H9 (cell line): ENCODE results near the gene MAPK12. TPM values are rescaled to one million over a fixed set of nuclear protein-coding genes. Genes with fewer than 3 reads are reported as not detected.

Source experiments
- DNase-seq: peaks from one replicate; pipeline ENCODE4 v3.0.0-alpha.2; 2017
- H2AFZ ChIP-seq: one replicate; pipeline ENCODE4 v1.6.1; 2013; ENCODE audit warnings: mild to moderate bottlenecking, low read length, control low read depth, moderate library complexity
- H2AK5ac ChIP-seq: 2 replicates; pipeline ENCODE4 v1.6.1; 2013; ENCODE audit warnings: low read length, control low read depth, mixed read lengths; ENCODE audit not compliant: insufficient read length
- H2BK120ac ChIP-seq: one replicate; pipeline ENCODE4 v1.6.1; 2013; ENCODE audit warnings: low read depth, mild to moderate bottlenecking, low read length, control low read depth, inconsistent platforms; ENCODE audit not compliant: poor library complexity, severe bottlenecking
- H2BK12ac ChIP-seq: 2 replicates; pipeline ENCODE4 v1.6.1; 2013; ENCODE audit warnings: low read length, control low read depth, mixed read lengths, low read depth; ENCODE audit not compliant: insufficient read length
- H2BK15ac ChIP-seq: 2 replicates; pipeline ENCODE4 v1.6.1; 2013; ENCODE audit warnings: low read depth, low read length, control low read depth
- H2BK20ac ChIP-seq: one replicate; pipeline ENCODE4 v1.6.1; 2013; ENCODE audit warnings: low read depth, mild to moderate bottlenecking, low read length, control low read depth, inconsistent platforms; ENCODE audit not compliant: poor library complexity, severe bottlenecking
- H2BK5ac ChIP-seq: 2 replicates; pipeline ENCODE4 v1.6.1; 2013; ENCODE audit warnings: low read length, control low read depth, mixed read lengths; ENCODE audit not compliant: insufficient read length
- H3K14ac ChIP-seq: 2 replicates; pipeline ENCODE4 v1.6.1; 2013; ENCODE audit warnings: low read length, control low read depth; ENCODE audit not compliant: insufficient read depth
- H3K18ac ChIP-seq: 2 replicates; pipeline ENCODE4 v1.6.1; 2013; ENCODE audit warnings: low read depth, mild to moderate bottlenecking, mixed read lengths, low read length, control low read depth; ENCODE audit not compliant: insufficient read length
- H3K23ac ChIP-seq: 2 replicates; pipeline ENCODE4 v1.6.1; 2013; ENCODE audit warnings: low read length, control low read depth, mixed read lengths, low read depth; ENCODE audit not compliant: insufficient read length
- H3K23me2 ChIP-seq: 2 replicates; pipeline ENCODE4 v1.6.1; 2013; ENCODE audit warnings: low read depth, mild to moderate bottlenecking, mixed read lengths, low read length, control low read depth; ENCODE audit not compliant: insufficient read length, poor library complexity, severe bottlenecking
- H3K27ac ChIP-seq: 2 replicates; pipeline ENCODE4 v1.5.1; 2013; ENCODE audit warnings: low read length, control low read depth, mixed read lengths, low read depth; ENCODE audit not compliant: insufficient read length
- H3K27me3 ChIP-seq: 2 replicates; pipeline ENCODE4 v1.6.1; 2013; ENCODE audit warnings: low read length, control low read depth, inconsistent platforms; ENCODE audit not compliant: insufficient read depth
- H3K4ac ChIP-seq: 2 replicates; pipeline ENCODE4 v1.6.1; 2013; ENCODE audit warnings: low read depth, mild to moderate bottlenecking, control low read depth, inconsistent platforms, low read length, moderate library complexity
- H3K4me1 ChIP-seq: 2 replicates; pipeline ENCODE4 v1.6.1; 2013; ENCODE audit warnings: low read length, control low read depth, inconsistent platforms; ENCODE audit not compliant: insufficient read depth
- H3K4me2 ChIP-seq: 2 replicates; pipeline ENCODE4 v1.6.1; 2013; ENCODE audit warnings: low read length, control low read depth, mixed read lengths; ENCODE audit not compliant: insufficient read length, insufficient read depth
- H3K56ac ChIP-seq: 2 replicates; pipeline ENCODE4 v1.6.1; 2013; ENCODE audit warnings: low read depth, mild to moderate bottlenecking, mixed read lengths, low read length, control low read depth; ENCODE audit not compliant: insufficient read length
- H3K79me1 ChIP-seq: 2 replicates; pipeline ENCODE4 v1.6.1; 2013; ENCODE audit warnings: low read depth, mild to moderate bottlenecking, moderate library complexity, low read length, control low read depth, inconsistent platforms; ENCODE audit not compliant: insufficient read depth, poor library complexity, severe bottlenecking
- H3K79me2 ChIP-seq: 2 replicates; pipeline ENCODE4 v1.6.1; 2013; ENCODE audit warnings: low read length, control low read depth, inconsistent platforms; ENCODE audit not compliant: insufficient read depth
- H3K9ac ChIP-seq: 2 replicates; pipeline ENCODE4 v1.6.1; 2013; ENCODE audit warnings: low read length, control low read depth, mixed read lengths; ENCODE audit not compliant: insufficient read length; ENCODE audit errors: extremely low read depth
- H3K9me3 ChIP-seq: one replicate; pipeline ENCODE4 v1.6.1; 2013; ENCODE audit warnings: low read depth, low read length, inconsistent platforms; ENCODE audit not compliant: control insufficient read depth
- H3T11ph ChIP-seq: one replicate; pipeline ENCODE4 v1.6.1; 2013; ENCODE audit warnings: mild to moderate bottlenecking, low read length, control low read depth, inconsistent platforms
- H4K20me1 ChIP-seq: one replicate; pipeline ENCODE4 v1.6.1; 2013; ENCODE audit not compliant: control insufficient read depth, insufficient read length, insufficient read depth
- H4K5ac ChIP-seq: 2 replicates; pipeline ENCODE4 v1.6.1; 2013; ENCODE audit warnings: low read depth, mild to moderate bottlenecking, mixed read lengths, low read length, control low read depth; ENCODE audit not compliant: insufficient read length
- H4K8ac ChIP-seq: replicated peaks from 2 replicates; pipeline ENCODE4 v1.6.1; 2013; ENCODE audit warnings: low read length, control low read depth, mixed read lengths, low read depth; ENCODE audit not compliant: insufficient read length
- H4K91ac ChIP-seq: 2 replicates; pipeline ENCODE4 v1.6.1; 2013; ENCODE audit warnings: low read depth, mild to moderate bottlenecking, moderate library complexity, mixed read lengths, low read length, control low read depth; ENCODE audit not compliant: insufficient read length
- H3K27ac Mint-ChIP-seq, 3 experiments: 2 replicates in 2 of 3; 3 replicates in 1 of 3; pipeline ENCODE4 v1.8.0; 2020 to 2021; ENCODE audit warnings: mixed read lengths in 3 of 3, mild to moderate bottlenecking in 1 of 3, moderate library complexity in 1 of 3
- H3K27me3 Mint-ChIP-seq: 2 replicates; pipeline ENCODE4 v1.8.0; 2021; ENCODE audit warnings: low read depth, mild to moderate bottlenecking, moderate library complexity, mixed read lengths
- H3K36me3 Mint-ChIP-seq, 3 experiments: 2 replicates in 2 of 3; 3 replicates in 1 of 3; pipeline ENCODE4 v1.8.0; 2020 to 2021; ENCODE audit warnings: low read depth in 3 of 3, mixed read lengths in 3 of 3; ENCODE audit not compliant: insufficient read depth in 1 of 3
- H3K4me1 Mint-ChIP-seq, 2 experiments: 2 replicates each; pipeline ENCODE4 v1.8.0; 2020; ENCODE audit warnings: mixed read lengths in 2 of 2
- H3K4me3 Mint-ChIP-seq, 2 experiments: 2 replicates in 1 of 2; 3 replicates in 1 of 2; pipeline ENCODE4 v1.8.0; 2020 to 2021; ENCODE audit warnings: mild to moderate bottlenecking in 2 of 2, mixed read lengths in 2 of 2, moderate library complexity in 1 of 2
- H3K9me3 Mint-ChIP-seq, 2 experiments: 2 replicates in 1 of 2; 3 replicates in 1 of 2; pipeline ENCODE4 v1.8.0; 2020; ENCODE audit warnings: mild to moderate bottlenecking in 2 of 2, mixed read lengths in 2 of 2, moderate library complexity in 1 of 2
- WGBS: extraction: QIAGEN DNeasy Blood & Tissue Kit; methylation state at CpG from one replicate; pipeline ENCODE4 v1.1.7; 2013; ENCODE audit warnings: missing lambda C conversion rate, low lambda C conversion rate, mixed read lengths; ENCODE audit not compliant: insufficient read length; ENCODE audit errors: extremely low coverage; 5-methylcytosine and 5-hydroxymethylcytosine counted together
- total RNA-seq: library from RNA; stranded (reverse); gene quantifications from 2 replicates; pipeline ENCODE4 v1.2.1, GENCODE V29; 2021
- TF ChIP-seq, protein P1 (sequence below): fragments of 200-600 bp; sonication (generic); conservative IDR thresholded peaks from 3 replicates; pipeline ENCODE4 v1.8.0; 2021; ENCODE audit warnings: antibody characterized with exemption, mild to moderate bottlenecking

MAPK12 gene
- total RNA-seq, 1 experiment from 2014 or later = 31.3 TPM

DNA sequence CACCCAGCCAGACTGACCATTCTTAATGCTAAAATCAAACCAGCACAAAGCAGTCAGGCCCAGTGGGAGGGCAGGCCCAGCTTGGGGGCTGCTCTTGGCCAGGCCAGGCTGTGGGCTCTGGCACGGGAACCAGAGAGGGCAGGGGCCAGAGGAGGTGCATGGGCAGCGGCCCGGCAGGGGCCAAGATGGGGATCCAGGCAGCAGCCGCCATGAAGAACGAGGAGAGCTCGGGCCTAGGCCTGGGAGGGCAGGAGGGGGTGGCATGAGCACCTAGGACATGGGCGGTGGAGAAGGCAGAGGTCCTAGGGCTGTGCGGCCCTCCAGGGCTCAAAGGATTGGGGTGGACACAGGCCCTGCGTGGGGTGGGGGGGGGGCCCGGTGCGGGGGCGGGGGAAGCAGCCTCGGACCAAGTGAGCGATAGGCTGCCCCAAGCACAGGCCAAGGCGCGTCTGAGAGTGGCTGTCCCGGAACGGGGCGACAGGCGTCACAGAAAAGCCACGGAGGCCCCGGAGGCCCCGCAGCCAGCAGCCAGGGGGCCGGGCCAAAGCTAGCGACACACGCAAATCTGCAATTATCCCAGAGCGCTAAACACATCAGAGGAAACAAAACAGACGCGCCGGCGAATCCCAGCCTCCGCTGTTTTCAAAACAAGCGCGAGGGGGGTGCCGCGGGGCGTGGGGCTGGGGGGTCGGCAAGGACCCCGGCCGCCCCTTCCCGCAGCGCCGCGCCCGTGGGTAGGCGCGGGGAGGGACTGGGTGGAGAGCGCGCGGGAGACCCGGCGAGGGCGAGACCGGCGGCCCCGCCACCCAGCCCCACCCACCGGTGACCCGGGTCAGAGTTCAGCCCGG is 37.7 kb upstream of the MAPK12 start:
- Mint-ChIP-seq H3K9me3 (no peaks in the 10 kb centered on the region), H3K36me3 (no peaks in the 10 kb centered on the region), H3K4me1 (peaks cover 15 to 32% of the 10 kb centered on the region in 2 experiments), H3K27me3 (peaks cover 1% of the 10 kb centered on the region; the same call in 1 of the 2 replicates), H3K4me3 (peak overlapping the region; percentile 60 to 64; a peak in 4 of 5 replicates), H3K27ac (no peak overlapping the region)
- Histone ChIP-seq H2AFZ (no peak overlapping the region), H4K5ac (no peak overlapping the region), H3K18ac (no peak overlapping the region), H3K23ac (no peak overlapping the region), H3K9ac (no peak overlapping the region), H3K4me1 (no peaks in the 10 kb centered on the region), H3K23me2 (peaks cover 6% of the 10 kb centered on the region), H4K8ac (no peak overlapping the region), H3K56ac (no peak overlapping the region), H4K91ac (no peak overlapping the region), H3K79me1 (no peaks in the 10 kb centered on the region), H3K14ac (no peak overlapping the region), H2AK5ac (no peak overlapping the region), H2BK15ac (no peak overlapping the region), H2BK12ac (no peak overlapping the region), H2BK120ac (no peak overlapping the region), H2BK20ac (no peak overlapping the region), H3K4ac (no peak overlapping the region), H4K20me1 (no peaks in the 10 kb centered on the region), H3K9me3 (no peaks in the 10 kb centered on the region), H2BK5ac (no peak overlapping the region), H3K79me2 (no peaks in the 10 kb centered on the region), H3T11ph (no peak overlapping the region), H3K27ac (no peak overlapping the region), H3K27me3 (no peaks in the 10 kb centered on the region), H3K4me2 (no peak overlapping the region)
- no CpG with 5 or more reads among the region's 59 CpGs for WGBS
- no peak for DNase-seq
- TF ChIP-seq, protein P1, sequence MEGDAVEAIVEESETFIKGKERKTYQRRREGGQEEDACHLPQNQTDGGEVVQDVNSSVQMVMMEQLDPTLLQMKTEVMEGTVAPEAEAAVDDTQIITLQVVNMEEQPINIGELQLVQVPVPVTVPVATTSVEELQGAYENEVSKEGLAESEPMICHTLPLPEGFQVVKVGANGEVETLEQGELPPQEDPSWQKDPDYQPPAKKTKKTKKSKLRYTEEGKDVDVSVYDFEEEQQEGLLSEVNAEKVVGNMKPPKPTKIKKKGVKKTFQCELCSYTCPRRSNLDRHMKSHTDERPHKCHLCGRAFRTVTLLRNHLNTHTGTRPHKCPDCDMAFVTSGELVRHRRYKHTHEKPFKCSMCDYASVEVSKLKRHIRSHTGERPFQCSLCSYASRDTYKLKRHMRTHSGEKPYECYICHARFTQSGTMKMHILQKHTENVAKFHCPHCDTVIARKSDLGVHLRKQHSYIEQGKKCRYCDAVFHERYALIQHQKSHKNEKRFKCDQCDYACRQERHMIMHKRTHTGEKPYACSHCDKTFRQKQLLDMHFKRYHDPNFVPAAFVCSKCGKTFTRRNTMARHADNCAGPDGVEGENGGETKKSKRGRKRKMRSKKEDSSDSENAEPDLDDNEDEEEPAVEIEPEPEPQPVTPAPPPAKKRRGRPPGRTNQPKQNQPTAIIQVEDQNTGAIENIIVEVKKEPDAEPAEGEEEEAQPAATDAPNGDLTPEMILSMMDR = no peak
